DOHH2 (cell line): ENCODE measurements around the gene PDE4C.

Experiments used
- EZH2phosphoT487 ChIP-seq: fragments of 200-600 bp; sonication (generic); IDR thresholded peaks from 2 replicates; pipeline ENCODE4 v1.6.1; 2017; ENCODE audit warnings: borderline replicate concordance, mild to moderate bottlenecking, antibody characterized with exemption, low read length, moderate library complexity, mixed read lengths
- TF ChIP-seq, protein P1 (sequence below): fragments of 200-600 bp; sonication (generic); IDR thresholded peaks from one replicate; pipeline ENCODE4 v1.5.1; 2014; ENCODE audit warnings: antibody characterized with exemption, mild to moderate bottlenecking, low read depth, low read length; ENCODE audit not compliant: poor library complexity, severe bottlenecking

DNA sequence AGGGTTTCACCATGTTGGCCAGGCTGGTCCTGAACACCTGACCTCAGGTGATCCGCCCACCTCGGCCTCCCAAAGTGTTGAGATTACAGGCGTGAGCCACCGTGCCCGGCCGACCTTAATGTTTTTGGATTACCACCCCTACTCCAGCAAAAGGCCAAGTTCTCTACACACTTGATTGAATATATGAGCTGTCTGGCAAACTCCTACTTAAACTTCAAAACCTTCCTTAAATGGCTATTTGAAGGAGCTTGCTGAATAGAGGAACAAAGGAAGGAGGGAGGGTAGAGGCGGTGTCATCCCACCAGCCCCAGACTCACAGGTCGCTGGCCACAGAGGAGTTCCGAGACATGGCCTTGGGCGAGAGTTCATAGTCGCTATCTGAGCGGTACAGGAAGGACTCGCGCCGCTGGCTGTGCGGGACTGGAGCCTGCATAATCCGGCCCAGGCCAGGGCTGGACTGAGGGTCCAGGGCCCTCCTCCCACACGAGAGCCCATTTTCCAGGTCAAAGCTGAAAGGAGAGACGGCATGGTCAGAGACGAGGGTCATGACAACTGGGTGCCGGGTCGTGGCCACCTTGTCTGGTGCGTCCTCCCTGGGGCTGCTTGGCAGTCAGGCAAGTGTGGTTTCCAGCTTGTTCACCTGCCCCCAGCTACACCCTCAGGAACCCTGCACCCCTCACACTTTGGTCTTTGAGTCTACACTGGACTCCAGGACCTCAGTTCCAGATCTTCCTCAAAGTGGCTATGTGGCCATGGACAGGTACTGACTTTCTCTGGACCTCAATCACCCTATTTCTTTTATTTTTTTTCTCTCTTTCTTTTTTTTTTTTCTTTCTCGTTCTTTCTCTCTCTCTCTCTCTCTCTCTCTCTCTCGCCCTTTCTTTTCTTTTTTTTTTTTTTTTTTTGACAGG lies 4.2 kb downstream of the PDE4C start:
- TF ChIP-seq, protein P1, sequence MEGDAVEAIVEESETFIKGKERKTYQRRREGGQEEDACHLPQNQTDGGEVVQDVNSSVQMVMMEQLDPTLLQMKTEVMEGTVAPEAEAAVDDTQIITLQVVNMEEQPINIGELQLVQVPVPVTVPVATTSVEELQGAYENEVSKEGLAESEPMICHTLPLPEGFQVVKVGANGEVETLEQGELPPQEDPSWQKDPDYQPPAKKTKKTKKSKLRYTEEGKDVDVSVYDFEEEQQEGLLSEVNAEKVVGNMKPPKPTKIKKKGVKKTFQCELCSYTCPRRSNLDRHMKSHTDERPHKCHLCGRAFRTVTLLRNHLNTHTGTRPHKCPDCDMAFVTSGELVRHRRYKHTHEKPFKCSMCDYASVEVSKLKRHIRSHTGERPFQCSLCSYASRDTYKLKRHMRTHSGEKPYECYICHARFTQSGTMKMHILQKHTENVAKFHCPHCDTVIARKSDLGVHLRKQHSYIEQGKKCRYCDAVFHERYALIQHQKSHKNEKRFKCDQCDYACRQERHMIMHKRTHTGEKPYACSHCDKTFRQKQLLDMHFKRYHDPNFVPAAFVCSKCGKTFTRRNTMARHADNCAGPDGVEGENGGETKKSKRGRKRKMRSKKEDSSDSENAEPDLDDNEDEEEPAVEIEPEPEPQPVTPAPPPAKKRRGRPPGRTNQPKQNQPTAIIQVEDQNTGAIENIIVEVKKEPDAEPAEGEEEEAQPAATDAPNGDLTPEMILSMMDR = no peak
- TF ChIP-seq EZH2phosphoT487 = no peak
